SH-SY5Y (cell line): Measurements from ENCODE around the gene PMAIP1.

Experiments used
- GATA2 ChIP-seq: IDR thresholded peaks from 2 replicates; pipeline ENCODE4 v1.6.1; 2011; ENCODE audit warnings: mild to moderate bottlenecking, low read depth, low read length
- GATA3 ChIP-seq: IDR thresholded peaks from 2 replicates; pipeline ENCODE4 v1.6.1; 2011; ENCODE audit warnings: low read depth, mild to moderate bottlenecking, low read length, moderate library complexity

DNA sequence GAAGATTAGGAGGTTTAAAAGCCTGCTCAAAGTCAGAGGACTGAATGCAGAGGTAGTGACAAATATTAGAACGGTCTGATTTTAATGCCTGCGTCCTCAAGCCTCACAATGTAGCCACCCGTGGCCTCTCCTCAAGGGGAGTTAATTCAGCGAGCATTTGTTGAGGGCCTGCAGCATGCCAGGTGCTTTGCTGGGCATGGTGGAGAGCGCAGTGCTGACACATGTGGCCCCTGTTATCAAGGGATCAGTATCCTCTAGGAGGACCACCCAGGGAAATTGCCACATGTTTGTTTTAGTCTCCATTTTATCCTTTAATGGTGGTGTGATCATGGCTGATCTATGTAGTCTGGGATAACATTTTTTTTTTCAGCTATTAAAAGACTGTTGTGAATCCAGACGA lies 19.2 kb downstream of the PMAIP1 start:
- TF ChIP-seq GATA3: no peak
- TF ChIP-seq GATA2: no peak
